Measurements from ENCODE around the gene ALS2.

DNA sequence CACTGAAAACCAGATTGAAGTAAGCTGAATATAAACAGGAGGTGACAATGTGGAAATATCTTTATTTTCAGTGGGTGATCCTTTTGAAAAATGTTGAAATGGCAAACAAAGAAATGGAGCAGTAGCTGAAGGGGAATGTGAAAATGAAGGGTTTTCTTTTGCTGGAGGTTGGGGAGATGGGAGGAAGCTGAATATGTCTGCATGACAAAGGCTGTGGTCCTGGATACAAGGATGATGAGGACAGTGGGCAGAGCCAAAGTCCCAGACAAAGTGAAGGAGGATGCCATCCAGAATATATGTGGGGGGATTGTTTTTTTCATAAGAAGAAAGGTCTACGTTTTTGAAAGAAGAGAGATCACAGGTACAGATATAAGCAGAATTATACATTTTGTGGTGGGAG lies 6.7 kb downstream of the ALS2 start:
- TF ChIP-seq POLR2A (IDR thresholded peaks at IDR 0.05): no peak
- TF ChIP-seq, protein P1, sequence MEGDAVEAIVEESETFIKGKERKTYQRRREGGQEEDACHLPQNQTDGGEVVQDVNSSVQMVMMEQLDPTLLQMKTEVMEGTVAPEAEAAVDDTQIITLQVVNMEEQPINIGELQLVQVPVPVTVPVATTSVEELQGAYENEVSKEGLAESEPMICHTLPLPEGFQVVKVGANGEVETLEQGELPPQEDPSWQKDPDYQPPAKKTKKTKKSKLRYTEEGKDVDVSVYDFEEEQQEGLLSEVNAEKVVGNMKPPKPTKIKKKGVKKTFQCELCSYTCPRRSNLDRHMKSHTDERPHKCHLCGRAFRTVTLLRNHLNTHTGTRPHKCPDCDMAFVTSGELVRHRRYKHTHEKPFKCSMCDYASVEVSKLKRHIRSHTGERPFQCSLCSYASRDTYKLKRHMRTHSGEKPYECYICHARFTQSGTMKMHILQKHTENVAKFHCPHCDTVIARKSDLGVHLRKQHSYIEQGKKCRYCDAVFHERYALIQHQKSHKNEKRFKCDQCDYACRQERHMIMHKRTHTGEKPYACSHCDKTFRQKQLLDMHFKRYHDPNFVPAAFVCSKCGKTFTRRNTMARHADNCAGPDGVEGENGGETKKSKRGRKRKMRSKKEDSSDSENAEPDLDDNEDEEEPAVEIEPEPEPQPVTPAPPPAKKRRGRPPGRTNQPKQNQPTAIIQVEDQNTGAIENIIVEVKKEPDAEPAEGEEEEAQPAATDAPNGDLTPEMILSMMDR (IDR thresholded peaks at IDR 0.05): no peak

All from ovary (tissue), 3 donors.